H9 (cell line): Measurements from ENCODE around the gene CACNG5. TPM values are rescaled to one million over a fixed set of nuclear protein-coding genes. Genes with fewer than 3 reads are reported as not detected.
A peak's percentile ranks its signal among the peaks of the same experiment; 100 is the strongest.

ENCODE experiments used
- DNase-seq: peaks from one replicate; pipeline ENCODE4 v3.0.0-alpha.2; 2017
- H2AFZ ChIP-seq: one replicate; pipeline ENCODE4 v1.6.1; 2013; ENCODE audit warnings: mild to moderate bottlenecking, low read length, control low read depth, moderate library complexity
- H2AK5ac ChIP-seq: 2 replicates; pipeline ENCODE4 v1.6.1; 2013; ENCODE audit warnings: low read length, control low read depth, mixed read lengths; ENCODE audit not compliant: insufficient read length
- H2BK120ac ChIP-seq: one replicate; pipeline ENCODE4 v1.6.1; 2013; ENCODE audit warnings: low read depth, mild to moderate bottlenecking, low read length, control low read depth, inconsistent platforms; ENCODE audit not compliant: poor library complexity, severe bottlenecking
- H2BK12ac ChIP-seq: 2 replicates; pipeline ENCODE4 v1.6.1; 2013; ENCODE audit warnings: low read length, control low read depth, mixed read lengths, low read depth; ENCODE audit not compliant: insufficient read length
- H2BK15ac ChIP-seq: 2 replicates; pipeline ENCODE4 v1.6.1; 2013; ENCODE audit warnings: low read depth, low read length, control low read depth
- H2BK20ac ChIP-seq: one replicate; pipeline ENCODE4 v1.6.1; 2013; ENCODE audit warnings: low read depth, mild to moderate bottlenecking, low read length, control low read depth, inconsistent platforms; ENCODE audit not compliant: poor library complexity, severe bottlenecking
- H2BK5ac ChIP-seq: 2 replicates; pipeline ENCODE4 v1.6.1; 2013; ENCODE audit warnings: low read length, control low read depth, mixed read lengths; ENCODE audit not compliant: insufficient read length
- H3K14ac ChIP-seq: 2 replicates; pipeline ENCODE4 v1.6.1; 2013; ENCODE audit warnings: low read length, control low read depth; ENCODE audit not compliant: insufficient read depth
- H3K18ac ChIP-seq: 2 replicates; pipeline ENCODE4 v1.6.1; 2013; ENCODE audit warnings: low read depth, mild to moderate bottlenecking, mixed read lengths, low read length, control low read depth; ENCODE audit not compliant: insufficient read length
- H3K23ac ChIP-seq: 2 replicates; pipeline ENCODE4 v1.6.1; 2013; ENCODE audit warnings: low read length, control low read depth, mixed read lengths, low read depth; ENCODE audit not compliant: insufficient read length
- H3K23me2 ChIP-seq: 2 replicates; pipeline ENCODE4 v1.6.1; 2013; ENCODE audit warnings: low read depth, mild to moderate bottlenecking, mixed read lengths, low read length, control low read depth; ENCODE audit not compliant: insufficient read length, poor library complexity, severe bottlenecking
- H3K27ac ChIP-seq: 2 replicates; pipeline ENCODE4 v1.5.1; 2013; ENCODE audit warnings: low read length, control low read depth, mixed read lengths, low read depth; ENCODE audit not compliant: insufficient read length
- H3K27me3 ChIP-seq: 2 replicates; pipeline ENCODE4 v1.6.1; 2013; ENCODE audit warnings: low read length, control low read depth, inconsistent platforms; ENCODE audit not compliant: insufficient read depth
- H3K4ac ChIP-seq: 2 replicates; pipeline ENCODE4 v1.6.1; 2013; ENCODE audit warnings: low read depth, mild to moderate bottlenecking, control low read depth, inconsistent platforms, low read length, moderate library complexity
- H3K4me1 ChIP-seq: 2 replicates; pipeline ENCODE4 v1.6.1; 2013; ENCODE audit warnings: low read length, control low read depth, inconsistent platforms; ENCODE audit not compliant: insufficient read depth
- H3K4me2 ChIP-seq: 2 replicates; pipeline ENCODE4 v1.6.1; 2013; ENCODE audit warnings: low read length, control low read depth, mixed read lengths; ENCODE audit not compliant: insufficient read length, insufficient read depth
- H3K56ac ChIP-seq: 2 replicates; pipeline ENCODE4 v1.6.1; 2013; ENCODE audit warnings: low read depth, mild to moderate bottlenecking, mixed read lengths, low read length, control low read depth; ENCODE audit not compliant: insufficient read length
- H3K79me1 ChIP-seq: 2 replicates; pipeline ENCODE4 v1.6.1; 2013; ENCODE audit warnings: low read depth, mild to moderate bottlenecking, moderate library complexity, low read length, control low read depth, inconsistent platforms; ENCODE audit not compliant: insufficient read depth, poor library complexity, severe bottlenecking
- H3K79me2 ChIP-seq: 2 replicates; pipeline ENCODE4 v1.6.1; 2013; ENCODE audit warnings: low read length, control low read depth, inconsistent platforms; ENCODE audit not compliant: insufficient read depth
- H3K9ac ChIP-seq: 2 replicates; pipeline ENCODE4 v1.6.1; 2013; ENCODE audit warnings: low read length, control low read depth, mixed read lengths; ENCODE audit not compliant: insufficient read length; ENCODE audit errors: extremely low read depth
- H3K9me3 ChIP-seq: one replicate; pipeline ENCODE4 v1.6.1; 2013; ENCODE audit warnings: low read depth, low read length, inconsistent platforms; ENCODE audit not compliant: control insufficient read depth
- H3T11ph ChIP-seq: one replicate; pipeline ENCODE4 v1.6.1; 2013; ENCODE audit warnings: mild to moderate bottlenecking, low read length, control low read depth, inconsistent platforms
- H4K20me1 ChIP-seq: one replicate; pipeline ENCODE4 v1.6.1; 2013; ENCODE audit not compliant: control insufficient read depth, insufficient read length, insufficient read depth
- H4K5ac ChIP-seq: 2 replicates; pipeline ENCODE4 v1.6.1; 2013; ENCODE audit warnings: low read depth, mild to moderate bottlenecking, mixed read lengths, low read length, control low read depth; ENCODE audit not compliant: insufficient read length
- H4K8ac ChIP-seq: replicated peaks from 2 replicates; pipeline ENCODE4 v1.6.1; 2013; ENCODE audit warnings: low read length, control low read depth, mixed read lengths, low read depth; ENCODE audit not compliant: insufficient read length
- H4K91ac ChIP-seq: 2 replicates; pipeline ENCODE4 v1.6.1; 2013; ENCODE audit warnings: low read depth, mild to moderate bottlenecking, moderate library complexity, mixed read lengths, low read length, control low read depth; ENCODE audit not compliant: insufficient read length
- H3K27ac Mint-ChIP-seq, 3 experiments: 2 replicates in 2 of 3; 3 replicates in 1 of 3; pipeline ENCODE4 v1.8.0; 2020 to 2021; ENCODE audit warnings: mixed read lengths in 3 of 3, mild to moderate bottlenecking in 1 of 3, moderate library complexity in 1 of 3
- H3K27me3 Mint-ChIP-seq: 2 replicates; pipeline ENCODE4 v1.8.0; 2021; ENCODE audit warnings: low read depth, mild to moderate bottlenecking, moderate library complexity, mixed read lengths
- H3K36me3 Mint-ChIP-seq, 3 experiments: 2 replicates in 2 of 3; 3 replicates in 1 of 3; pipeline ENCODE4 v1.8.0; 2020 to 2021; ENCODE audit warnings: low read depth in 3 of 3, mixed read lengths in 3 of 3; ENCODE audit not compliant: insufficient read depth in 1 of 3
- H3K4me1 Mint-ChIP-seq, 2 experiments: 2 replicates each; pipeline ENCODE4 v1.8.0; 2020; ENCODE audit warnings: mixed read lengths in 2 of 2
- H3K4me3 Mint-ChIP-seq, 2 experiments: 2 replicates in 1 of 2; 3 replicates in 1 of 2; pipeline ENCODE4 v1.8.0; 2020 to 2021; ENCODE audit warnings: mild to moderate bottlenecking in 2 of 2, mixed read lengths in 2 of 2, moderate library complexity in 1 of 2
- H3K9me3 Mint-ChIP-seq, 2 experiments: 2 replicates in 1 of 2; 3 replicates in 1 of 2; pipeline ENCODE4 v1.8.0; 2020; ENCODE audit warnings: mild to moderate bottlenecking in 2 of 2, mixed read lengths in 2 of 2, moderate library complexity in 1 of 2
- CTCF ChIP-seq: fragments of 200-600 bp; sonication (generic); conservative IDR thresholded peaks from 3 replicates; pipeline ENCODE4 v1.8.0; 2021; ENCODE audit warnings: antibody characterized with exemption, mild to moderate bottlenecking
- WGBS: extraction: QIAGEN DNeasy Blood & Tissue Kit; methylation state at CpG from one replicate; pipeline ENCODE4 v1.1.7; 2013; ENCODE audit warnings: missing lambda C conversion rate, low lambda C conversion rate, mixed read lengths; ENCODE audit not compliant: insufficient read length; ENCODE audit errors: extremely low coverage; 5-methylcytosine and 5-hydroxymethylcytosine counted together
- total RNA-seq: library from RNA; stranded (reverse); gene quantifications from 2 replicates; pipeline ENCODE4 v1.2.1, GENCODE V29; 2021

Gene CACNG5
- total RNA-seq, 1 experiment from 2014 or later = 1.6 TPM

DNA sequence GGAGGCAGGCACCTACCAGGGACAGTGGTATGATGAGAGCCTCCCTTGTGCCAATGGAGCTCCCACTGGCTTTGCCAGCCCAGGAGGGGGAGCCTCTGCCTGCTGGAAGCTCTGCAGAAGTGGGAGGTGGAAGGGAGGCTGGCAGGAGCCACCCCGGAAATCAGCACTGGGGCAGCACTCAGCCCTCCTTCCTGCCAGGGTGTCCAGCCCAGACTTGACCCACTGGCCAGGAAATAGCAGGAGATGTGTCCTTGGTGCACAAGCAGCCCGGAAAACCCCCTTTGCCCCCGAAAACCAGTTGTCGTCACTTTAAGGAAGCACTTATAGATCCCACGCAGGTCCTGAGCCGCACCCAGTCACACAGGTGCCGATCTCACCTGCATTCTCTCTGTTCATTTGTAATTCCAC lies 80.3 kb downstream of the CACNG5 start:
- Histone ChIP-seq H2BK20ac (no peak overlapping the region), H3K14ac (0 out of 2 replicates have a peak overlapping the region, but pooled peaks have one; percentile 4), H3K23me2 (no peaks in the 10 kb centered on the region), H3K9ac (no peak overlapping the region), H3K79me1 (no peaks in the 10 kb centered on the region), H2BK12ac (no peak overlapping the region), H3K23ac (no peak overlapping the region), H3K4me2 (no peak overlapping the region), H2AFZ (no peak overlapping the region), H3K56ac (no peak overlapping the region), H3K27ac (no peak overlapping the region), H2BK120ac (no peak overlapping the region), H3K27me3 (no peaks in the 10 kb centered on the region), H2BK5ac (no peak overlapping the region), H3K18ac (no peak overlapping the region), H3K4ac (no peak overlapping the region), H3K79me2 (no peaks in the 10 kb centered on the region), H3T11ph (no peak overlapping the region), H3K9me3 (no peaks in the 10 kb centered on the region), H3K4me1 (no peaks in the 10 kb centered on the region), H4K5ac (no peak overlapping the region), H4K8ac (no peak overlapping the region), H2BK15ac (no peak overlapping the region), H4K91ac (no peak overlapping the region), H2AK5ac (no peak overlapping the region), H4K20me1 (no peaks in the 10 kb centered on the region)
- no peaks in the 10 kb centered on the region for H3K4me1 Mint-ChIP-seq
- TF ChIP-seq CTCF = peak; percentile 57
- no peak overlapping the region for H3K27ac Mint-ChIP-seq
- WGBS = no CpG with 5 or more reads among the region's 7 CpGs
- no peaks in the 10 kb centered on the region for H3K36me3 Mint-ChIP-seq
- DNase-seq = peak; percentile 71
- peaks cover 4% of the 10 kb centered on the region; the same call in 1 of the 2 replicates for H3K27me3 Mint-ChIP-seq
- peaks cover 0 to 6% of the 10 kb centered on the region in 2 experiments; a peak in 2 of 5 replicates for H3K9me3 Mint-ChIP-seq
- H3K4me3 Mint-ChIP-seq = no peak overlapping the region
